ENCODE data around the gene OTUD5.

DNA sequence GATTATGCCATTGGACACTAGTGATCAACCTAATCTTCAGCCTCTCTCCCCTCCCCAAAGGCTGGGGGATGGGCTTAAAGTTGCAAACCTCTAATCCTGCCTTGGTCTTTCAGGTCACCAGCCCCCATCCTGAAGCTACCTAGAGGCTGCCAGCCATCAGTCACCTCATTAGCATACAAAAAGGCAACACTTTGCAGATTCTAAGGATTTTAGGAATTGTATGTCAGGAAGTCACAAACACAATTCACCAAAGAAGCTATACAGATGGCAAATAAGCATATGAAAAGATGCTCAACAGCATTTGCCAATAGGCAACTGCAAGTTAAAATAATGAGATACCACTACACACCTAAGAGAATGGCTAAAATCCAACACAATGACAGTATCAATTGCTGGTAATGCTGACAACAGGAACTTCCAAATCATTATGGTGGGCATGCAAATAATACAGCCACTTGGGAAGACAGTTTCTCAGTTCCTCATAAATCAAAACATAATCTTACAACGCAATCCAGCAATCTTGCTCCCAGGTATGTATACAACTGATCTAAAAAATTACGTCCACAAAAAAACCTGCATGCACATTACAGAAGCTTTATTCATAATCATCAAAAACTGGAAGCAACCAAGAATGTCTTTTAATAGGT is 29.5 kb downstream of the OTUD5 start:
- TF ChIP-seq, protein P1, sequence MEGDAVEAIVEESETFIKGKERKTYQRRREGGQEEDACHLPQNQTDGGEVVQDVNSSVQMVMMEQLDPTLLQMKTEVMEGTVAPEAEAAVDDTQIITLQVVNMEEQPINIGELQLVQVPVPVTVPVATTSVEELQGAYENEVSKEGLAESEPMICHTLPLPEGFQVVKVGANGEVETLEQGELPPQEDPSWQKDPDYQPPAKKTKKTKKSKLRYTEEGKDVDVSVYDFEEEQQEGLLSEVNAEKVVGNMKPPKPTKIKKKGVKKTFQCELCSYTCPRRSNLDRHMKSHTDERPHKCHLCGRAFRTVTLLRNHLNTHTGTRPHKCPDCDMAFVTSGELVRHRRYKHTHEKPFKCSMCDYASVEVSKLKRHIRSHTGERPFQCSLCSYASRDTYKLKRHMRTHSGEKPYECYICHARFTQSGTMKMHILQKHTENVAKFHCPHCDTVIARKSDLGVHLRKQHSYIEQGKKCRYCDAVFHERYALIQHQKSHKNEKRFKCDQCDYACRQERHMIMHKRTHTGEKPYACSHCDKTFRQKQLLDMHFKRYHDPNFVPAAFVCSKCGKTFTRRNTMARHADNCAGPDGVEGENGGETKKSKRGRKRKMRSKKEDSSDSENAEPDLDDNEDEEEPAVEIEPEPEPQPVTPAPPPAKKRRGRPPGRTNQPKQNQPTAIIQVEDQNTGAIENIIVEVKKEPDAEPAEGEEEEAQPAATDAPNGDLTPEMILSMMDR (IDR thresholded peaks at IDR 0.05; ENCODE audit: low read length): no peak
- TF ChIP-seq EZH2phosphoT487 (IDR thresholded peaks at IDR 0.05; ENCODE audit: low read length): no peak

Measured in MM.1S (cell line).